K562 (cell line): Measurements from ENCODE around the gene STMN3. TPM values are rescaled to one million over a fixed set of nuclear protein-coding genes. Genes with fewer than 3 reads are reported as not detected.

ENCODE experiments used
- BACH1 ChIP-seq: fragments of 200-800 bp; sonication (Bioruptor generic); IDR thresholded peaks from 2 replicates; pipeline ENCODE4 v1.6.1; 2016; ENCODE audit warnings: missing genetic modification characterization, missing compliant biosample characterization
- BCOR ChIP-seq: fragments of 450-650 bp; IDR thresholded peaks from 2 replicates; pipeline ENCODE4 v1.6.1; 2016
- BRD4 ChIP-seq: fragments of 200-600 bp; sonication (generic); IDR thresholded peaks from 2 replicates; pipeline ENCODE4 v1.6.1; 2017; ENCODE audit warnings: inconsistent platforms
- CBFB ChIP-seq: sonication (generic); formaldehyde crosslinking; IDR thresholded peaks from 2 replicates; pipeline ENCODE4 v1.4.0; 2020; ENCODE audit warnings: mild to moderate bottlenecking, missing genetic modification reagents
- CBX3 ChIP-seq, 2 experiments: IDR thresholded peaks; 1 replicate in 1 of 2; 2 replicates in 1 of 2; pipeline ENCODE4 v1.6.1; 2012; ENCODE audit warnings: inconsistent platforms in 2 of 2, low read length in 2 of 2, borderline replicate concordance in 1 of 2, control low read depth in 1 of 2
- CC2D1A ChIP-seq: fragments of 450-650 bp; IDR thresholded peaks from 2 replicates; pipeline ENCODE4 v1.6.1; 2017; ENCODE audit warnings: mild to moderate bottlenecking
- CHD2 ChIP-seq: IDR thresholded peaks from 2 replicates; pipeline ENCODE4 v1.6.1; 2011; ENCODE audit warnings: low read depth, low read length
- EZH2 ChIP-seq: IDR thresholded peaks from 2 replicates; pipeline ENCODE4 v1.6.1; 2012; ENCODE audit warnings: low read depth, mild to moderate bottlenecking, inconsistent platforms, low read length, borderline replicate concordance
- FOXP4 ChIP-seq: sonication (generic); formaldehyde crosslinking; IDR thresholded peaks from 2 replicates; pipeline ENCODE4 v1.8.0; 2022; ENCODE audit warnings: mild to moderate bottlenecking, missing genetic modification reagents, borderline replicate concordance
- GTF2B ChIP-seq: IDR thresholded peaks from 2 replicates; pipeline ENCODE4 v1.6.1; 2011; ENCODE audit not compliant: insufficient read length; ENCODE audit errors: extremely low read depth
- KAT2B ChIP-seq: IDR thresholded peaks from one replicate; pipeline ENCODE4 v1.6.1; 2012; ENCODE audit warnings: low read depth, mild to moderate bottlenecking, control low read depth, inconsistent platforms, low read length, moderate library complexity
- KLF1 ChIP-seq: fragments of 450-650 bp; IDR thresholded peaks from 2 replicates; pipeline ENCODE4 v1.6.1; 2016; ENCODE audit warnings: missing genetic modification characterization, missing compliant biosample characterization
- MYC ChIP-seq, 2 experiments: fragments of 250-450 bp in 1 of 2; sonication (Bioruptor Pico) in 1 of 2; IDR thresholded peaks; 2 replicates each; pipeline versions ENCODE4 v1.5.1 to v1.6.1; 2012 to 2021; ENCODE audit warnings: low read depth in 2 of 2, borderline replicate concordance in 1 of 2, improper control_type of control experiment in 1 of 2, low read length in 1 of 2, mild to moderate bottlenecking in 1 of 2, moderate library complexity in 1 of 2
- NFRKB ChIP-seq: fragments of 450-650 bp; IDR thresholded peaks from 2 replicates; pipeline ENCODE4 v1.6.1; 2016; ENCODE audit warnings: low read depth
- NR2C1 ChIP-seq, 2 experiments: fragments of 450-650 bp; IDR thresholded peaks; 2 replicates each; pipeline ENCODE4 v1.6.1; 2017; ENCODE audit warnings: mild to moderate bottlenecking in 2 of 2, antibody characterized with exemption in 1 of 2, inconsistent platforms in 1 of 2, missing compliant biosample characterization in 1 of 2, missing genetic modification characterization in 1 of 2
- POLR2A ChIP-seq: fragments of 450-650 bp; conservative IDR thresholded peaks from 2 replicates; pipeline ENCODE4 v1.6.1; 2016
- RB1 ChIP-seq: fragments of 450-650 bp; IDR thresholded peaks from 2 replicates; pipeline ENCODE4 v1.6.1; 2017; ENCODE audit warnings: low read depth, mild to moderate bottlenecking
- RCOR1 ChIP-seq, 2 experiments: IDR thresholded peaks; 2 replicates each; pipeline ENCODE4 v1.6.1; 2012; ENCODE audit warnings: low read depth in 2 of 2, low read length in 2 of 2, borderline replicate concordance in 1 of 2, improper control_type of control experiment in 1 of 2
- RNF2 ChIP-seq: sonication (generic); IDR thresholded peaks from 2 replicates; pipeline ENCODE4 v1.6.1; 2016
- SNRNP70 ChIP-seq: fragments of 200-400 bp; formaldehyde crosslinking; optimal IDR thresholded peaks from 2 replicates; pipeline ENCODE3; 2017; ENCODE audit warnings: low read depth, low read length
- TEAD4 ChIP-seq, 2 experiments: sonication (generic) in 1 of 2; formaldehyde crosslinking in 1 of 2; IDR thresholded peaks; 2 replicates each; pipeline versions ENCODE4 v1.6.1 to v1.8.0; 2012 to 2022; ENCODE audit warnings: borderline replicate concordance in 1 of 2, inconsistent platforms in 1 of 2, low read length in 1 of 2, mild to moderate bottlenecking in 1 of 2, missing genetic modification reagents in 1 of 2
- ZFP30 ChIP-seq: fragments of 250-450 bp; sonication (Bioruptor Pico); IDR thresholded peaks from 2 replicates; pipeline ENCODE4 v1.8.0; 2022; ENCODE audit warnings: moderate library complexity, mild to moderate bottlenecking, inconsistent platforms, borderline replicate concordance
- polyA plus RNA-seq, 8 experiments: library from polyadenylated mRNA; depleted of rRNA in 4 of 8; stranded (reverse) in 5 of 8; unstranded in 3 of 8; fragments of >200 nt; fragmentation: Nextera tagmentation in 2 of 8; fragmentation: Illumina TruSeq in 1 of 8; extraction: Ambion mirVana in 2 of 8; extraction: Trizol in 1 of 8; gene quantifications; 2 replicates each; pipeline versions ENCODE4 v1.2.1 to v1.2.3, GENCODE V29; 2011 to 2014; ENCODE audit warnings: inconsistent platforms in 1 of 8, missing spikeins in 1 of 8
- total RNA-seq, 7 experiments: library from RNA; depleted of rRNA in 6 of 7; stranded (reverse); fragments of >200 nt in 6 of 7; fragmentation: Illumina TruSeq in 2 of 7; extraction: Trizol in 2 of 7; gene quantifications; 2 replicates each; pipeline versions ENCODE4 v1.2.1 to v1.2.3, GENCODE V29; 2011 to 2021; ENCODE audit warnings: low replicate concordance in 1 of 7
- TF ChIP-seq, protein P1 (sequence below): fragments of 250-450 bp; sonication (Bioruptor Pico); IDR thresholded peaks from 2 replicates; pipeline ENCODE4 v1.5.0; 2021
- TF ChIP-seq, protein P2 (sequence below): sonication (generic); formaldehyde crosslinking; IDR thresholded peaks from 2 replicates; pipeline ENCODE4 v1.9.0; 2022; ENCODE audit warnings: mild to moderate bottlenecking, missing genetic modification reagents

The STMN3 gene
- total and polyA plus RNA-seq, 9 of the 15 experiments (the other 6 are each of a cell fraction or from before 2014, with no cell fraction given): 0.70 to 65.6 (median 29.4) TPM

DNA sequence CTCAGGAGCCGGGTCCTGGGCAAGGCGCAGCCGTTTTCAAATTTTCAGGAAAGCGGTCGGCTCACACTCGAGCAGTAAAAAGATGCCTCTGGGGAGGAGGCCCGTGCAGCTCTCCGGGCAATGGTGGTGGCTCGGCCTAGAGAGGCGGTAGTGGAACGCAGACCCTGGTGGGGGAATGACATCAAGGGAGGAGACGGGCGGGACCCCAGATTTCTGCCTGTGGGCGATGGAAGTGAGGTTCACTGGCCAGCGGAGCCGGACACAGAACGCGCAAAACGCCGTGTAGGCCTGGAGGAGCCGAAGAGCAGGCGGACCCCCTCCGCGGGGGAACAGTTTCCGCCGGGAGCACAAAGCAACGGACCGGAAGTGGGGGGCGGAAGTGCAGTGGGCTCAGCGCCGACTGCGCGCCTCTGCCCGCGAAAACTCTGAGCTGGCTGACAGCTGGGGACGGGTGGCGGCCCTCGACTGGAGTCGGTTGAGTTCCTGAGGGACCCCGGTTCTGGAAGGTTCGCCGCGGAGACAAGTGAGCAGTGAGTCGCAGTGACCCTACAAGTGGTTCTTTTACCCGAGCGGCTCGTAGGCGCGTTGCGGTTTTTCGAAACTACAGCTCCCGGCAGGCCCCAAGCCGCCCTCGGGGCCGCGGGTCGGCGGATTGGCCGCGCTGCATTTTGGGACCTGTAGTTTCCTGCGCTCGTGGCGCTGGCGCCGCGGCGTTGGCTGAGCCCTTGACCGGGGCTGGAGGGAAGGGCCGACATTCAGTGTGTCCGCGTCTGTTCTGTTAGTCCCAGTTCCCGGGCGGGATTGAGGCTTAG, 4.9 kb upstream of the STMN3 start, which contains the start of gene RTEL1 (continued):
- TF ChIP-seq FOXP4 (CRISPR knock-in tag): peak; percentile 27; the same call in 1 of the 2 replicates
- TF ChIP-seq RNF2: peak; percentile 77; the same call in 1 of the 2 replicates
- peak; percentile 80; the same call in 1 of the 2 replicates for TF ChIP-seq CBFB (CRISPR knock-in tag)
- TF ChIP-seq TEAD4 (IDR thresholded peaks at IDR 0.05; ENCODE audit: low read length): no peak
- 0 out of 2 replicates have a peak, but pooled peaks have one; percentile 34 for TF ChIP-seq TEAD4 (CRISPR knock-in tag; IDR thresholded peaks at IDR 0.05; ENCODE audit: borderline replicate concordance)
- peak in 1 of 2 experiments; percentile 80; a peak in 2 of 3 replicates for TF ChIP-seq CBX3 (IDR thresholded peaks at IDR 0.05; ENCODE audit: borderline replicate concordance in 1 of 2, low read length in 2 of 2)
- TF ChIP-seq RB1: peak; percentile 97
- TF ChIP-seq BRD4: 0 out of 2 replicates have a peak, but pooled peaks have one; percentile 65
- peak; percentile 83 for TF ChIP-seq POLR2A
- no peak for TF ChIP-seq ZFP30
- peak; percentile 42; the same call in 1 of the 2 replicates for TF ChIP-seq BCOR
- TF ChIP-seq RCOR1 (IDR thresholded peaks at IDR 0.05; ENCODE audit: borderline replicate concordance in 1 of 2, low read depth in 2 of 2, low read length in 2 of 2): peak; percentile 4 to 22; a peak in 1 of 4 replicates
- TF ChIP-seq, protein P1, sequence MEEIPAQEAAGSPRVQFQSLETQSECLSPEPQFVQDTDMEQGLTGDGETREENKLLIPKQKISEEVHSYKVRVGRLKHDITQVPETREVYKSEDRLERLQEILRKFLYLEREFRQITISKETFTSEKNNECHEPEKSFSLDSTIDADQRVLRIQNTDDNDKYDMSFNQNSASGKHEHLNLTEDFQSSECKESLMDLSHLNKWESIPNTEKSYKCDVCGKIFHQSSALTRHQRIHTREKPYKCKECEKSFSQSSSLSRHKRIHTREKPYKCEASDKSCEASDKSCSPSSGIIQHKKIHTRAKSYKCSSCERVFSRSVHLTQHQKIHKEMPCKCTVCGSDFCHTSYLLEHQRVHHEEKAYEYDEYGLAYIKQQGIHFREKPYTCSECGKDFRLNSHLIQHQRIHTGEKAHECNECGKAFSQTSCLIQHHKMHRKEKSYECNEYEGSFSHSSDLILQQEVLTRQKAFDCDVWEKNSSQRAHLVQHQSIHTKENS (CRISPR knock-in tag): no peak
- peak; percentile 91 for TF ChIP-seq NR2C1 (IDR thresholded peaks at IDR 0.05)
- TF ChIP-seq NR2C1 (tag; IDR thresholded peaks at IDR 0.05): peak; percentile 95
- TF ChIP-seq CC2D1A: peak; percentile 61
- no peak for TF ChIP-seq KAT2B
- TF ChIP-seq, protein P2, sequence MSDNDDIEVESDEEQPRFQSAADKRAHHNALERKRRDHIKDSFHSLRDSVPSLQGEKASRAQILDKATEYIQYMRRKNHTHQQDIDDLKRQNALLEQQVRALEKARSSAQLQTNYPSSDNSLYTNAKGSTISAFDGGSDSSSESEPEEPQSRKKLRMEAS (CRISPR knock-in tag): peak; percentile 64; the same call in 1 of the 2 replicates
- TF ChIP-seq CHD2: 0 out of 2 replicates have a peak, but pooled peaks have one; percentile 7
- peak; percentile 74; the same call in 1 of the 2 replicates for TF ChIP-seq KLF1 (tag)
- TF ChIP-seq SNRNP70: no peak
- peak; percentile 33; the same call in 1 of the 2 replicates for TF ChIP-seq BACH1
- no peak for TF ChIP-seq GTF2B
- TF ChIP-seq MYC (IDR thresholded peaks at IDR 0.05; ENCODE audit: low read depth, low read length): peak; percentile 76
- 0 out of 2 replicates have a peak, but pooled peaks have one; percentile 35 for TF ChIP-seq MYC (CRISPR knock-in tag; IDR thresholded peaks at IDR 0.05; ENCODE audit: borderline replicate concordance, low read depth)
- peak; percentile 84 for TF ChIP-seq NFRKB
- TF ChIP-seq EZH2: no peak
